Adrenal gland (tissue), 5 donors: ENCODE results near the gene LRFN4.

Source experiments
- POLR2A ChIP-seq, 2 donors: fragments of 450-650 bp; IDR thresholded peaks; one replicate each; pipeline ENCODE4 v1.6.1; 2017; ENCODE audit warnings: antibody characterized with exemption in 2 of 2, mild to moderate bottlenecking in 2 of 2, moderate library complexity in 1 of 2
- TF ChIP-seq, protein P1 (sequence below), 6 experiments: fragments of 450-650 bp in 4 of 6; fragments of 200-600 bp in 2 of 6; sonication (generic) in 1 of 6; IDR thresholded peaks; 1 replicate in 5 of 6; 2 replicates in 1 of 6; pipeline versions ENCODE4 v1.5.1 to v1.8.0; 2016 to 2021; ENCODE audit warnings: antibody characterized with exemption in 6 of 6, mild to moderate bottlenecking in 2 of 6, moderate library complexity in 1 of 6
- donor health status: DM: no; HTN: no; CAD: no.

DNA sequence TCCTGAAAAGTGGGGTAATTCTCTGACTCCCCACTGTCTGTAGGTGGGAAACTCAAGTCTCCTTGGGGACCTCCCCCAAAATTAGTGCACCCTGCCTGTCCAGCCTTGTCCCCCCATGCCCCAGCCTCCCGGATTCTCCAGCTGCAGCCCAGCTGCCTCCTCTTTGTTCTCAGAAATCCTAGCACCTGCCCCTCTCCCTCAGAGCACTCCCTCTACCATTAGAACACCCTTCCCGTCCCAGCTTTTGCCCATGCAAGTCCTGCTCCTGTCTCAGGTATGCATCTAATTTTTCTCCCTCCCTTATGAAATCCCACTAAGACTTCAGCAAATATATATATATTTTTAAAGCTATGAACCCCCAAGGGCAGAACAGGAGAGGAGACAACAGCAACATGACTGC, 37.3 kb downstream of the LRFN4 start:
- TF ChIP-seq, protein P1, sequence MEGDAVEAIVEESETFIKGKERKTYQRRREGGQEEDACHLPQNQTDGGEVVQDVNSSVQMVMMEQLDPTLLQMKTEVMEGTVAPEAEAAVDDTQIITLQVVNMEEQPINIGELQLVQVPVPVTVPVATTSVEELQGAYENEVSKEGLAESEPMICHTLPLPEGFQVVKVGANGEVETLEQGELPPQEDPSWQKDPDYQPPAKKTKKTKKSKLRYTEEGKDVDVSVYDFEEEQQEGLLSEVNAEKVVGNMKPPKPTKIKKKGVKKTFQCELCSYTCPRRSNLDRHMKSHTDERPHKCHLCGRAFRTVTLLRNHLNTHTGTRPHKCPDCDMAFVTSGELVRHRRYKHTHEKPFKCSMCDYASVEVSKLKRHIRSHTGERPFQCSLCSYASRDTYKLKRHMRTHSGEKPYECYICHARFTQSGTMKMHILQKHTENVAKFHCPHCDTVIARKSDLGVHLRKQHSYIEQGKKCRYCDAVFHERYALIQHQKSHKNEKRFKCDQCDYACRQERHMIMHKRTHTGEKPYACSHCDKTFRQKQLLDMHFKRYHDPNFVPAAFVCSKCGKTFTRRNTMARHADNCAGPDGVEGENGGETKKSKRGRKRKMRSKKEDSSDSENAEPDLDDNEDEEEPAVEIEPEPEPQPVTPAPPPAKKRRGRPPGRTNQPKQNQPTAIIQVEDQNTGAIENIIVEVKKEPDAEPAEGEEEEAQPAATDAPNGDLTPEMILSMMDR (IDR thresholded peaks at IDR 0.05): no peak
- no peak for TF ChIP-seq POLR2A (IDR thresholded peaks at IDR 0.05)
